Colonic mucosa (tissue), 4 donors: ENCODE results near the gene WDR31. TPM values are rescaled to one million over a fixed set of nuclear protein-coding genes. Genes with fewer than 3 reads are reported as not detected.

Experiments
- DNase-seq: peaks from one replicate; pipeline ENCODE4 v3.0.0-alpha.2; 2020
- H3K27ac ChIP-seq: fragments of 200-600 bp; one replicate; pipeline ENCODE4 v1.8.0; 2021
- H3K27me3 ChIP-seq: fragments of 200-600 bp; one replicate; pipeline ENCODE4 v1.8.0; 2021
- H3K36me3 ChIP-seq: fragments of 200-600 bp; one replicate; pipeline ENCODE4 v1.8.0; 2021
- H3K4me1 ChIP-seq: fragments of 200-600 bp; one replicate; pipeline ENCODE4 v1.8.0; 2021; ENCODE audit warnings: mild to moderate bottlenecking
- H3K4me3 ChIP-seq: fragments of 200-600 bp; one replicate; pipeline ENCODE4 v1.8.0; 2021
- H3K9ac ChIP-seq, 2 donors: one replicate each; pipeline ENCODE4 v1.7.0; 2013; ENCODE audit warnings: control low read depth in 2 of 2, low read depth in 2 of 2, low read length in 2 of 2
- H3K9me3 ChIP-seq: fragments of 200-600 bp; one replicate; pipeline ENCODE4 v1.8.0; 2021
- CTCF ChIP-seq: fragments of 200-600 bp; IDR thresholded peaks from one replicate; pipeline ENCODE4 v1.8.0; 2022; ENCODE audit warnings: antibody characterized with exemption, mild to moderate bottlenecking
- intact Hi-C: fragments of 100-400 bp; cut with DNase I; formaldehyde crosslinking; loops from one replicate; pipeline ENCODE4 v1.14.1; 2022
- total RNA-seq, 2 donors: library from RNA; stranded (reverse); fragmentation: NEBNext Ultra II Directional in 1 of 2; extraction: Animal tissue kit (Norgen Biotek cat#: 25700) in 1 of 2; gene quantifications; one replicate each; pipeline ENCODE4 v1.2.1, GENCODE V29; 2021
- donor health status: healthy.
- donor health status: DM: no; HTN: no; CAD: no.
- donor health status: DM: no; HTN: no; CAD: no.

The WDR31 gene
- total RNA-seq, 2 donors from 2014 or later: 3.0 to 3.5 TPM

GRCh38 chr9:113269355-113269754, 70.7 kb downstream of the WDR31 start:
- Histone ChIP-seq H3K9ac (no peak overlapping the region), H3K9me3 (no peaks in the 10 kb centered on the region), H3K27ac (no peak overlapping the region), H3K4me3 (no peak overlapping the region), H3K4me1 (peaks cover 4% of the 10 kb centered on the region), H3K36me3 (peaks cover 5% of the 10 kb centered on the region), H3K27me3 (no peaks in the 10 kb centered on the region)
- no peak for TF ChIP-seq CTCF
- intact Hi-C loops: no loop called here
- no peak for DNase-seq

- TF ChIP-seq CTCF: no peak
- H3K4me3 ChIP-seq: no peak overlapping the region
- no peak overlapping the region for H3K27ac ChIP-seq
Measured at GRCh38 chr9:113267911-113268566, 72.0 kb downstream of the WDR31 start.

GRCh38 chr9:113266174-113266573, 73.9 kb downstream of the WDR31 start:
- TF ChIP-seq CTCF: no peak

More at GRCh38 chr9:113267911-113268566, 72.0 kb downstream of the WDR31 start:
- DNase-seq: no peak
- Histone ChIP-seq H3K27me3 (no peaks in the 10 kb centered on the region), H3K4me1 (no peaks in the 10 kb centered on the region), H3K9me3 (no peaks in the 10 kb centered on the region), H3K9ac (no peak overlapping the region), H3K36me3 (peaks cover 5% of the 10 kb centered on the region)
- intact Hi-C loops: no loop called here

More at GRCh38 chr9:113266174-113266573, 73.9 kb downstream of the WDR31 start:
- Histone ChIP-seq H3K4me3 (no peak overlapping the region), H3K27ac (no peak overlapping the region), H3K27me3 (no peaks in the 10 kb centered on the region), H3K9me3 (no peaks in the 10 kb centered on the region), H3K36me3 (no peaks in the 10 kb centered on the region), H3K9ac (no peak overlapping the region), H3K4me1 (no peaks in the 10 kb centered on the region)
- DNase-seq: no peak
- intact Hi-C loops: no loop called here

Other genes with a start within 250 kb of the WDR31 start
- gene SLC31A2, start 189.3 kb downstream of the WDR31 start, total RNA-seq: 10 to 100 TPM in 1 of 2 donors, 1 to 10 TPM in 1; 6.1 to 14.4 TPM
- 10 to 100 TPM; 22.5 to 24.4 TPM for gene FKBP15, start 119.0 kb downstream of the WDR31 start, total RNA-seq
- gene SLC31A1, start 118.7 kb downstream of the WDR31 start, total RNA-seq: 10 to 100 TPM; 51.1 to 57.1 TPM
- gene CDC26, start 64.7 kb downstream of the WDR31 start, total RNA-seq: 10 to 100 TPM; 30.7 to 31.1 TPM
- 10 to 100 TPM; 16.0 to 25.9 TPM for gene PRPF4, start 64.6 kb downstream of the WDR31 start, total RNA-seq
- gene RNF183, start 36.9 kb downstream of the WDR31 start, total RNA-seq: 1 to 10 TPM in 1 of 2 donors, under 1 TPM in 1; 0.57 to 9.2 TPM
- gene BSPRY, start 9.3 kb upstream of the WDR31 start, total RNA-seq: 10 to 100 TPM; 25.6 to 34.2 TPM
- gene HDHD3, start 36.7 kb upstream of the WDR31 start, total RNA-seq: 100 to 1,000 TPM; 132 to 141 TPM
- 10 to 100 TPM; 50.3 to 51.4 TPM for gene ALAD, start 61.0 kb upstream of the WDR31 start, total RNA-seq
- gene POLE3, start 70.4 kb upstream of the WDR31 start, total RNA-seq: 10 to 100 TPM; 27.0 to 46.6 TPM
- gene C9orf43, start 70.5 kb upstream of the WDR31 start, total RNA-seq: under 1 TPM; 0.57 to 0.61 TPM
- 10 to 100 TPM; 67.4 to 71.1 TPM for gene RGS3, start 123.5 kb upstream of the WDR31 start, total RNA-seq